Left lobe of liver (tissue), 2 donors: Measurements from ENCODE around the gene ZP1. TPM values are rescaled to one million over a fixed set of nuclear protein-coding genes. Genes with fewer than 3 reads are reported as not detected.
"Not testable (repeated sequence)": the region's sequence is repeated elsewhere in the genome, so short reads cannot be mapped to it uniquely, and the experiment has no call there.

Experiments used
- ATAC-seq: fragments of 200-7000 bp; cut with Tn5 transposase; one replicate; pipeline ENCODE4 v1.9.1; 2020; ENCODE audit warnings: mild to moderate bottlenecking, moderate library complexity
- DNase-seq: peaks from one replicate; pipeline ENCODE4 v3.0.0-alpha.2; 2020; ENCODE audit warnings: low spot score
- total RNA-seq: library from RNA; stranded (reverse); gene quantifications from one replicate; pipeline ENCODE4 v1.2.1, GENCODE V29; 2021
- donor health status: DM: no; HTN: no; CAD: no; lungs with moderate emphysema.
- donor health status: DM: no; HTN: yes; CAD: no.

ZP1 gene
- total RNA-seq, 1 donor from 2014 or later: not detected

DNA sequence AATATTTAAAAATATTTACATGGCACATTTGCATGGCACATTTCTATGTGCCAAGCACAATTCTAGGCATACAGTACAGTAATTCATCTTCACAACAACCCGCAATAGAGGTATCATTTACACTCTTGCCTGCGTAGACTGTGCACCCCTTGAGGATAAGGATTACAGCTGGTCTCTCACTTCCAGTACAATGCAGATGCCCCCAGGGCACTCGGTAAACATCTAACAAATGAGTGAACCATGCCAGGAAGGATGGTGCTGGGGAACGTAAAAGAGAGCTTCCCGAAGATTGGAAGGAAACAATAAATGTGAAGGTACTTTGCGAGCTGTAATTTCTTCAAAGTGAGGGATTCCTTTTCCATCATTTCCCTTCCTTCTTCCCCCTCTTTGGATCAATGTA, 37.7 kb downstream of the ZP1 start:
- DNase-seq: no peak
- no peak for ATAC-seq

DNA sequence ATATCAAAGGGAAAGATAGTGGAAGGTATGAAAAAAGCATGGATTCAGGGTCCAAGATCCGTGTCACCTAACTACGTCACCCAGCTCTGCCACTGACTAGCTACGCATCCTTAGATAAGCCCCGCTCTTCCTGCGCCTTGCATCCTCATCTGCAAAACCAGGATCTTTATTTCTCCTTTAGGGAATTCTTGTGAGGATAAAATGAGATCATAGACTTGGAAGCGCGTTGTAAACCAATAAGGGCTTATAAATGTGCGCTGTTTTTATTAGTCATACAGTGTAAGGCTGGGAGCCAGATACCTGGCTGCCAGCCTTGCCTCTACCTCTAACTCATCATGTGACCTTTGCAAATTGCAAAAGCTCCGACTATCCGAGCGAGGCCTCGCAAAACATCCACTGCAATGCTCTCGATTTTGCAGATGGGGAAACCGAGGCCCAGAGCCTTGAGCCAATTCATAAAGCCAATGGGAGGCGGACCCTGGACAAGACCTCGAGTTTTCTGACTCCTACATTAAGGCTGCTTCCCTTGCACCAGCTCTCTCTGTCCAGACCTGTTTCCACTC, 38.3 kb downstream of the ZP1 start:
- peak; percentile 63 for ATAC-seq
- DNase-seq: no peak

DNA sequence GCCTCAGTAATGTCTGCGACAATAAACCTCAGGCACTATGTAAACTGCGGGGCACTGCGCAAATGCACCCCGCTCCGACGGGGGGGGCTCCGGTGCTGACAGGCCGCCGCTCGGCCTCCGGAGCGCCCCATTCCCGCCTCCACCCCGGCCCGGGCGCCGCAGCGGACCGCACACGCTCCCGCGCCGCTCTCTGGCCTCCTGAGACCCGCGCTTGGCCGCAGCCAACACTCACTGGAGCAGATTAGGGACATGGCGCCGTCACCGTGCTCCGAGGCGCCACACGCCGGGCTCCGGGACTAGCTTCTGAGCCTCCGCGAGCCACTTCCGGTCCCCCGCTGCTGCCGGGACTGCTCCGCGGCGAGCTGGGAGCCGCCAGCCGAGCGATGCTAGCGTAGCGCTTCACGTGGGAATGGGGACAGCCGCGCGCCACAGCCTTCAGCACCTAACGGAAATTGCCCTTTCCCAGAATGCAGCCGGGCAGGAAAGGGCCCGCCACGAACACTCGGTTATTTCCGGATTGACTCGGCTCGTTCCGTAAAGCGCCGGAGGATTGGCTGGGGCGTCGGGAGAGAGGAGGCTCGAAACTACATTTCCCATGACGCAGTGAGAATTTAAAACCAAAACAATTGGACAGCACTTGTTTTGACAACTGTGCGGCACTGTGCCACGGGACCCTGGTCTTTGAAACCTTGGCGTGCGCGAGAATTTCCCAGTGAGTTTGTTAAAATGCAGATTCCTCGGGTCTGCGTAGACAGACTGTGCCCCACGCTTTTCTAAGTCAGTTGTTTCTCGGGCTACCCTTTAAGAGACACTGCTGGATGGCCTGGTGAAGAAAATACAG, 39.0 kb downstream of the ZP1 start, which contains the start of gene PRPF19:
Gene PRPF19 (minus strand): TSS at position 454 of the 841 bp plus-strand sequence. CDS start 203 bp downstream, at position 251.
- peak; percentile 98 for DNase-seq
- peak; percentile 95 for ATAC-seq

DNA sequence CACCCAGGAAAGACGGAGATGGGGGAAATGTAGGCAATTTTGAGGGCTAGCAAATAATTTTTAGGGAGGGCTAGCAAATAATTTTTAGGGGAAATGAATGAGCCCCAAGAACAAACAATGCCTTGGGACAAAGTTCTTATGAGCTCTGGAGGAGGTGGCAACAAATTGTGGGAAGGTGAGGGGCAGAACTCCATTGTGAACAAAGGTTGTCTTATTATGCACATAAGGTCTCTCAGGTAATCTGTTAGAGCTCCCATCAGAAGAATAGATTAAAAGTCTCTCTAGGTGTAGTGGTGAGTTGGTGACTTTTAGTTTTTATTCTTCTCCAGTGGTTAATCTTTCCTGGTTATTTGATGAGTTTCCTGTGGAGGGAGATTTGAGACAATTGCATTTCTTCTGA, 41.5 kb downstream of the ZP1 start:
- ATAC-seq (no peak), DNase-seq (no peak)

DNA sequence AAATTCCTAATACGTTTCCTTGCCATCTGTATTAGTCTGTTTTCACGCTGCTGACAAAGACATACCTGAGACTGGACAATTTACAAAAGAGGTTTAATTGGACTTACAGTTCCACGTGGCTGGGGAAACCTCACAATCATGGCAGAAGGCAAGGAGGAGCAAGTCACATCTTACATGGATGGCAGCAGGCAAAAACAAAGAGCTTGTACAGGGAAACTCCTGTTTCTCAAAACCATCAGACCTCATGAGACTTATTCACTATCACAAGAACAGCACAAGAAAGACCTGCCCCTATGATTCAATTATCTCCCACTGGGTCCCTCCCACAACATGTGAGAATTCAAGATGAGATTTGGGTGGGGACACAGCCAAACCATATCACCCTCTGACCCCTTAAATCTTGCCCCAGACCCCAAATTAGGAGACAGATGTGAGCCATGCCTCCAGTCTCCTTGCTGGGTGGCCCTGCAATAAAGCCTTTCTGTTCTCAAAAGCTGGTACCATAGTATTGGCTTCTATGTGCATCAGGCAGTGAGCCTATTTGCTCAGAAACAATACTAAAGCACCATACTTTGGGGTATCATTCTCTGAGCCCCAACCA, 42.4 kb downstream of the ZP1 start:
- not testable (repeated sequence) for DNase-seq, ATAC-seq

DNA sequence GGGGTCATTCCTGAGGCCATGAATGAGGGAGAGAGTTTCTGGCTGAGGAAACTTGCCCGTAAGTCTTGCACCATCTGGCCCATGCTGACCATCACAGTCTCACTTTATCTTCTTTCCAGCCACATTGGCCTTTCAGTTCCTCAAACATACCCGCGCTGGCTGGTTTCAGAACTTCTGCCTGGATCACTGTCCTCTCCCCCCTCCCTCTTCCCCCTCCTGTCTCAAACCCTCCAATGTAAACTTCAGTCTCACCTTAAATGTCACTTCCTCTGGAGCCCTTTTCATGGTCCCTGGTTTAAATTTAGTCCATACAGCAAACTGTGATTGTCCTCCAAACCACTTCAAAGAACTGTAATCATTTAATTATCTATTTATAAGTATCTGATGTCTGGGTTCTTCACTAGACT, 42.9 kb downstream of the ZP1 start:
- DNase-seq (no peak), ATAC-seq (no peak)

DNA sequence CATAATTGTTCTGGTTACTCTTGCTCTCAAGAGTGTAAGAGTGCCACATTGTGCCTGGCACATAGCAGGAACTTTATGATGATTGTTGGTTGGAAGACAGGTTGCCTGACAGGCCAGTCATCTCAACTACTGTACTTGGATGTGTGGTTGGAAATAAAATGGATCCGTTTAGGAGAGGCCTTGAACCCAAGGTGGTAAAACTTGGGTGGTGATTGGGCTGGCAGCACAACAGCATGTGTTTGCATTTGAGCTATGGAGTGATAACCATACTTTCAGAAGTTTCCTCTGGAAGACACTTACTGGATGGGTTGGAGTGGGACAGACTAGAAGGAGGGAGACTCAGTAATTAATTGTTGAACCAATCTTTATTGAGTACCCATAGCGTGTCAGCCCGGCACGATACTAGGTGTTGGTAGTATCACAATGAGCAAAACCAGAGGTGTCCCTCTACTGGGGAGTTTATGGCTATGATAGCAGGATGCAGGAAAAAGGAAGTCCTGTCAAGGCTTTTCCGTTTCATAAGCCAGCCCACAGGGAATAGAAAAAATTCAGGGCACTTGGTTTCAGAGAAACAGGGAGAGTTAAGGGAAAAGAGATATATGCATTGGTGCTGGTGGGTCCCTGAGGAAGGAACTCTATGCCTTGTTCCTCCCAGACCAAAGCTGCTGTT, 43.5 kb downstream of the ZP1 start:
- ATAC-seq: no peak

DNA sequence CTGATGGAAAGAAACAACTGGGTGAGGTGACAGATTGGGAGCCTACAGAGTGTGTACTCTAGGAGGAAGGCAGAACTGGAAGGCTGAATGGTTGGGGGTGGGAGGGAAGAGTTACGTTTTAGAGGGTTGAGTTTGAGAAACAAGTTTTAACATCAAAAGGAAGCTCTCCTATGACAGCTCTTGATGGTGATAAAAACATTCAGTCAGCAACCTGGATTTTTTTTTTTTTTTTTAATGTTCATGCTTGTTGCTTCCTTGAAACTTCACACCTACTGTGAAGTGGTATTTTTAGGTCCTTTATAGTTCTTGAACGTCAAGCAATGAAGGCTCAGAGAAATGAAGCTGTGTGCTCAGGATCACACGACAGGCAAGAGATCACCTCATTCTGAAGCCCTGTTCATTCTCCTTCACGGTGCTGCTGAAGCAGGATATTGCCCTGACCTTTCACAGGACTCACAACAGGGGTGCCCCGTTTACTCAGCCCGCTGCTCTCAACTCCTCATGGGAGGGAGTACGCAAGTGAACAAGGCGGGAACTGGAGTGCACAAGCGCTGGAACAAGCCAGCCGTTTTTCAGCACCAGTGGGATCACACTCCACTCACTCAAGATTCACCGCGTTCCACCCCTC, 45.0 kb downstream of the ZP1 start:
- ATAC-seq: no peak
- no peak for DNase-seq

More for the DNA sequence above, 43.5 kb downstream of the ZP1 start:
- DNase-seq: no peak

DNA sequence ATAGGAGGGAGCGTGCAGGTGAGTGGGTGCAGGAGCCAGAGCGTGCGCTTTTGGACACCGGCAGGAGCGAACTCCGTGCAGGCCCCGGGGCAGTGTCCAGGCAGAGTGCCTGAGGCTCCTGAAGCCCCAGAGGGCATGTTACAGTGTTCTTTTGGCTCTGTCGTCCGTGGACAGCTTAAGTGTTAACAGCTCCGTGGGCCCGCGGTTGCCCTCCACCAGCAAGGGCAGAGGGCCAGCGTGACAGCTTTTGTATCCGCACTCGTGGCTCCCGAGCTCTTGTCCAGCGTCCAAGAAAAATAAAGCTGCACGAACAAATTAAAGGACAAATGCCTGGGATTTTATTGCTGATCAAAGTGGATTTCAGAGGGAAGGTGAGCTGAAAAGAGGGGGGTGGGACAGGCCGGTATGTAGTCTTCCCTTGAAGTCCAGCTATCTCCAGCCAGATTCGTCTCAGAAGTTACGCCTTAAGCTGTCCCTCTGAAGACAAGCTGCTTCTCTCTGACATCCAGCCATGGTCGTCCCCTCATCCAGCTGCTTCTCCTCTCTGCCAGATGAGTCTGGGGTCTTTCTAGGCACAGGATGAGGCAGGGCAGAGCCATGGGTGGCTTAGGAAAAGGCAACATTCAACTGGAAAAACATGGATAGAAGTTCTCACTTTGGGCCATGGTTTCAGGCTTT, 45.6 kb downstream of the ZP1 start:
- ATAC-seq: no peak
- no peak for DNase-seq

DNA sequence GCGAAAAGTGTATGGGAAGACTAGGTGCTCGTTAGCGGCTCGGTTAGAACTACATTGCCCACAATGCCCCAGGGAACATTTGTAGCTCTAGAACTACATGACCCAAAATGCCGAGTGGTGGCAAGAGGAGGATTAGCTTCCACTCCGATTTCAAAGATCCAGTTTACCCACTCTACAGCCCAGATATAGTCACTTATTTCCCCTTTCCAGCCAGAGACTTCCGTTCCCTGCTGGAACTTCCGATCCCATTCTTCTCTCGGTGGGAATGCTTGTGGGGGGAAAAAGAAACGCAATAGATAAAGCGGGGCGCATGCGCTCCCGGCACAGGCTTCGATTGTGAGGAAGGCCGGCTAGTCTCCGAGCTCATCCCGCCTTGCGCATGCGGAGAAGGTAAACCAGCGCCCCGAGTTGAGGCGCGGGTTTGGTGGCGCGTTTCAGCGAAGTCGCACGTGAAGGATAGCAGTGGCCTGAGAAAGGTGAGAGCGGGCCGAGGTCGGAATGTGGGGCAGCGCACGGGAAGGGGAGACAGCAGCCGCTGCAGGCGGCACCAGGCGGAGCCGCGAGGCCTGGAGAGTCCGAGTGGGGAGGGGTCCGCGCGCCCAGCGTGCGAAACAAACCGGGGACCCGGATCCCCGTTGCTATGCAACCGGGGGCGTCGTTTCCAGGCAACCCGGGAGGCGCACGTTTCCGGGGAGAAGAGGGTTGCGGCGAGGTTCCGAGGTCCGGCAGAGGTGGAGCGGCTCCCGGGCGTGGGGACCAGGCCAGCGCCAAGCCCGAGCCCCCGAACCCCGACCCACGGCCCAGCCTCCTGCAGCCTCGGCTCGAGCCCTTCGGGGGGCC, 46.7 kb downstream of the ZP1 start, which contains the start of gene TMEM109:
Gene TMEM109 (plus strand): TSS at position 366 of the 840 bp plus-strand sequence. CDS start 5,536 bp downstream, outside the sequence.
- ATAC-seq (peak; percentile 88), DNase-seq (peak; percentile 92)

DNA sequence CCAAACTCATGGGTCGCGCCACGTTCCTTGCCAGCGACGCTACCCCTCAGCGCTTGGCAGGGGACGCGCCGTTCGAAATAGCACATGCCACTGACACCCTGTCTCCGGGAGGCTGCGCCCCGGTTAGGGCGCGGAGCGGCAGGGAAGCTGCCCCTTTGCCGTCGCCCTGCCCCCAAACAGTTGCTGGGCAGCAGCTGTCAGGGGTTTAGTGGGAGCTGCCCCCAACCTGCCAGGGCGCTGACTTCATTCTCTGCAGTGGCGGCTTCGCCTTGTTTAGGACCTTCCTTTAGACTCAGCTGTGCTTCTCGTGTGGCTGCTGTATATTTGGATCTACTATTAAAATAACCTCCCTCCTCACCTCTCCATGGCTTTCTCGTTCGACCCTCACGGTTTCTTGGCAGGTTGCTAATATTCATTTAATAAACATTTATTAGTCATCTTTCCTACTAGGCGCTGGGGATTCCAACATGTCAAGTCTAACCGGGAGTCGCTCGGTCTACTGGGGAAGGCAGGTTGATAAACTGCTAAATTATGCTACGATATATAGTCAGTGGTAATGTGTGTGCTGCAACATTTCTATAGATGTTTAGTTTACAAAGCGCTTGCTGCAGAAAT, 47.4 kb downstream of the ZP1 start:
- ATAC-seq (peak; percentile 49), DNase-seq (no peak)

DNA sequence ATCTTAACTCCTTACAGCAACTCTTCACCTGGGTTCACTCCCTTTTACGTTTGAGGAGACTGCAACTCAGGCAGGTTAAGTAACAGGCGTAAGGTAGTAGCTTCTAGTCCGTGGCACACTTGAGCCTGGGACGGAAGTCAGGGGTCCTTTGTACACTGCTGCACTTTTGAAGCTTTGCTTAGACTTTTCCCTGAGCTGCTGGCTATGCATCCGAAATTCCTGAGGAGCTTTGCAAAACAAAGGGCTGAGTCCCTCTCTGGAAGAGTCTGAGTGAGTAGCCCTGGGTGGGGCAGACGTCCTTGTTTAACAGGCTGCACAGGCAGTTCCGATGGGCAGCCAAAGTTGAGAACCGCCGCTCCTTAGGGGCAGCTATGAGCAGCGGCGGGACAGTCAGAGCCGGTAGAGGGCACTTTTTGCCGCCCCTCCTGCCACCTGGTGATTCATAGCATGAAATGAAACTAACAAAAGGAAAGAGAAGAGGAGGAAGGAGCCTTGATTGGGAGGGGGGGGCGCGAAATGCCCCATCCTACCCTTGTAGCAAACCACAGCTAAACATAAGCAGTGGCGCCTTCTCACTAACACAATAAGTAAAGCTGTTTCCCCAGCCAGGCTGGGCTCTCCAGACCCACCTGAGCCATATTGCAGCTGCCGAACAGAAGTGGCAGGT, 48.0 kb downstream of the ZP1 start:
- no peak for DNase-seq
- no peak for ATAC-seq

DNA sequence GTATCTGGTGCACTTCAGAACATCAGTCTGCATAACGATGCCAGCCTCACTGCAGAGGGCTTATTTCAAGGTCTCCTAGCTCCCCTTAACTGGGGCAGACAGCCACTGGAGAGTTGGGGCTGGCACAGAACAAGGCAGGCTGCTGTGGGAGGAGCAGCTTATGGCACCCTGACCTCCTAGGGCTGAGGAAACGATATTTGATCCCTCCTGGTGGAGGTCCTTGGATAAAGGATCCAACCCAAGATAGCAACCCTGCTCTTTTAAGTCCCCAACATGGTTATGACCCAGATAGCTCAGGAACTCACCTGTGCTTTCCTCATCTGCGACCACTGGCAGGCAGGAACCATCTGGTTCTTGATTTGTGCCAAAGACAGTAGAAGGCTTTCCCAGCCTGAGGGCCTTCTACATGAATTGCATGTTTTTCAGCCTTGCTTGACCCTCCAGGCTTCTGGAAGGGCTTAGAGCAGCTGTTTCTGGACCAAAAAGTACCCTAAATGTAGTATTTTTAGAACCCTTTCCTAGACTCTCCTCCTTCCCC, 49.4 kb downstream of the ZP1 start:
- no peak for ATAC-seq

DNA sequence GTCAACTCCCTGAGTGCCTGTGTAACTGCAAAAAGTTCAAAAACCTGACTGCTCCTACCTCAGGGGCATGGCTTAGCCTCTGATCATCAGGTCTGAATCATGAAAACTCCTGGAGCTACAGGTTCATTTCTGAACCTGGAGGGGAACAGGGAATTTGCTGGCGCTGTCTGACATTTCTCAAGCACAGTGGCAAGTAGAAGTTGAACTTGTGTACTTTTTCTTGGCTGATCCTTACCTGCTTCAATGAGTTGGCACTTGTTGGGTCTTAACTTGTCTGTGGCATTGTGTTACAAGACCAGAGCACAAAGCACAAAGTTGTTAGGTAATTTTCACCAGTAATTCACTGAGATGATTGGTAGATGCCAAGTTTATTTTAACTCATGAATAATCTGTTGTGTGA, 49.9 kb downstream of the ZP1 start:
- no peak for ATAC-seq
- no peak for DNase-seq

More for the DNA sequence above, 49.4 kb downstream of the ZP1 start:
- no peak for DNase-seq

DNA sequence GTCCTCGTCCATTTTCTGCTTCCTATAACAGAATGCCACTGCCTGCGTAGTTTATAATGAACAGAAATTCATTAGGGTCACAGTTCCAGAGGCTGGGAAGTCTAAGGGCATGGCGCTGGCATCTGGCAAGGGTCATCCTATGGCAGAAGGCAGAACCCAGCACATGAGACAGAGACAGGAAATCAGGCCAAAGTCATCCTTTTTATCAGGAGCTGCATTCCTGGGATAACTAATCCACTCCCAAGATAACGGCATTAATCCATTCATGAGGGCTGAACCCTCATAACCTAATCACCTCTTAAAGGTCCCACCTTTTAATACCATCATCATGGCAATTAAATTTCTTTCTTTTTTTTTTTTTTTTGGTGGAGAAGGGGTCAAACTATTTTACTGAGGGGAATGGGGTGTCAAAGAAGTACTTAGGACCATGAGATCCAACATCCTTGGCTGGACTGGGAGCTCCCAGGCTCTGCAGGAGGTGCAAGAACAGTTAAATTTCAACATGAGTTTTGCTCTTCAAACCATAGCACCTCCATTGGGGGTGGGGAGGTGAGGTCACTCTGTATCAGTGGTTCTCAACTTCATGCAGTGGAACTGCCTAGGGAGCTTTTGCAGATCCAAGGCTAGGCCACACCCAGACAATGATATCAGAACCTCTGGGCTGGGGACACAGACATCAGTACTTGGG, 51.1 kb downstream of the ZP1 start:
- DNase-seq (no peak), ATAC-seq (no peak)

DNA sequence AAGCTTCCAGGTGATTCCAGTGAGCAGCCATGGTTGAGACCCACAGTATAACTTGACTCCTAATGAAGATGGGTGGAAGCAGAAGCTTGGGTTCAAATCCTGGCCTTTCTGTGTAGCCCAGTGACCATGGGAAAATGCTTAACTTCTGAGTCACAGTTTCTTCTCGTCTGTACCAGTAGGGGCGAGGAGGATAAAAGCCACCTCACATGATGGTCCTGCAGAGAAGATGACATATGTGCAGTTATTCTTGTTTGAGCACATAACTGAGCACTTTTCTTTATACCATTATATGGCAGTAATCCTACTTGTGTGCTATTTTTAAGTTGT, 51.6 kb downstream of the ZP1 start:
- no peak for DNase-seq
- no peak for ATAC-seq

DNA sequence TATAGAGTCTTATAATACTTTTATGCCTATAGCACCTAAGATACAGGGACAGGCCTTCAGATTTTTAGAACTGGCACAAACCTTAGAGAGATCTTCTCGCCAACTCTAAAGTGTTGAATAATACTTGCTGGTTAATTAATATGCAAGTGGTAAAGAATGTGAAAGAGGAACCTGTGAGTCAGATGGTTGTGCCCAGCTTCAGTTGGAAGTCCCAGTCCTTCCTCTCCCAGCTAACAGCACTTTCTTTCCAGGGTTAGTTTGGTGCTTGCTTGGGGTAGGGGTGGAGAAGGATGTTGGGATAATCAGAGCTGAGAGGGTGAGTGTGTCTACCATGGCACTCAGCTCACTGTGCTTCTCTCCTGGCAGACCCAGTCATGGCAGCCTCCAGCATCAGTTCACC, 52.0 kb downstream of the ZP1 start:
- ATAC-seq (no peak), DNase-seq (no peak)

DNA sequence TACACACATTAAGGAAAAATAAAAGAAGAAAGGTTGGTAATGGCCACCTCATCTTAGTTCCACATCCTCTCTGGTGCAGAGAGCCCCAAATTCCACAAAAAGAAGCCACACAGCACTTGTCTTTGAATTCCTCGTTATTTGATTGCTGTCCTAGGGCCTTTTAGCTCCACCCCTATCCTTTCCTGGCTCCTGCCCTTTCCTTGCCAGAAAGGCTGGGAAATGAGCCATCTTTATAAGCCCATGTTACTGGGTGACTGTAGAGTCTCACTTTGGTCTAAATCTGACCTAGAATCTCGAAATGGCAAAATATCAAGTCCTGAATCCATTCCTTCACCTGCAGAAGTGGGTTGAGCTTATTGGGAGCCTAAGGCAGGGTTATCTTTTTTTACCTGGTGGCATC, 52.6 kb downstream of the ZP1 start:
- no peak for ATAC-seq

More for the DNA sequence above, 52.6 kb downstream of the ZP1 start:
- DNase-seq: no peak
